ENCODE measurements around the gene UBXN11. TPM values are rescaled to one million over a fixed set of nuclear protein-coding genes. Genes with fewer than 3 reads are reported as not detected.

UBXN11 gene
- total and polyA plus RNA-seq, 3 donors from 2014 or later: 39.7 to 65.9 (median 51.7) TPM

DNA sequence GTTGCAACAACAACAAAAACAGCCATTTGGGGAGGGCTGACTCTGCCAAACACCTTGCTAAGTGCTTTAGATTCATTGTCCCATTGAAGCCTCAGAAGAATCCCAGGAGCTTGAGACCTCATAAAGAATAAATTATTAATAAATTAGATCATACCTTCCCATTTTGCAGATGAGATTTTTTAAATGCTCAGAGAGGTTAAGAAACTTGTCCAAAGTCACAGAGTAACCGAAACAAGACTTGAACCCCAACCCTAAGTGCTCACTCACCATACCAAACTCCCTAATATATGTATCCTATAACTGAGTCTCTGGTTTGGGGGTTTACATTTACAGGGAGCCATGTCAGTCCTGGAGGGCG is 43.9 kb upstream of the UBXN11 start:
- WGBS, 2 donors: 83 to 97% methylated on average over 2 of the region's 2 CpGs
- no peak for TF ChIP-seq POLR2A (IDR thresholded peaks at IDR 0.05)
- TF ChIP-seq, protein P1, sequence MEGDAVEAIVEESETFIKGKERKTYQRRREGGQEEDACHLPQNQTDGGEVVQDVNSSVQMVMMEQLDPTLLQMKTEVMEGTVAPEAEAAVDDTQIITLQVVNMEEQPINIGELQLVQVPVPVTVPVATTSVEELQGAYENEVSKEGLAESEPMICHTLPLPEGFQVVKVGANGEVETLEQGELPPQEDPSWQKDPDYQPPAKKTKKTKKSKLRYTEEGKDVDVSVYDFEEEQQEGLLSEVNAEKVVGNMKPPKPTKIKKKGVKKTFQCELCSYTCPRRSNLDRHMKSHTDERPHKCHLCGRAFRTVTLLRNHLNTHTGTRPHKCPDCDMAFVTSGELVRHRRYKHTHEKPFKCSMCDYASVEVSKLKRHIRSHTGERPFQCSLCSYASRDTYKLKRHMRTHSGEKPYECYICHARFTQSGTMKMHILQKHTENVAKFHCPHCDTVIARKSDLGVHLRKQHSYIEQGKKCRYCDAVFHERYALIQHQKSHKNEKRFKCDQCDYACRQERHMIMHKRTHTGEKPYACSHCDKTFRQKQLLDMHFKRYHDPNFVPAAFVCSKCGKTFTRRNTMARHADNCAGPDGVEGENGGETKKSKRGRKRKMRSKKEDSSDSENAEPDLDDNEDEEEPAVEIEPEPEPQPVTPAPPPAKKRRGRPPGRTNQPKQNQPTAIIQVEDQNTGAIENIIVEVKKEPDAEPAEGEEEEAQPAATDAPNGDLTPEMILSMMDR (IDR thresholded peaks at IDR 0.05): no peak
- Histone ChIP-seq H3K27ac (no peak overlapping the region), H3K4me1 (no peaks in the 10 kb centered on the region), H3K4me3 (no peak overlapping the region), H3K36me3 (ENCODE audit: low read depth, missing control alignments) (no peaks in the 10 kb centered on the region), H3K9me3 (no peaks in the 10 kb centered on the region), H3K27me3 (no peaks in the 10 kb centered on the region)
- intact Hi-C loops (cut with DNase I; ENCODE audit: low total_unique reads): no loop called here
- no peak for DNase-seq

DNA sequence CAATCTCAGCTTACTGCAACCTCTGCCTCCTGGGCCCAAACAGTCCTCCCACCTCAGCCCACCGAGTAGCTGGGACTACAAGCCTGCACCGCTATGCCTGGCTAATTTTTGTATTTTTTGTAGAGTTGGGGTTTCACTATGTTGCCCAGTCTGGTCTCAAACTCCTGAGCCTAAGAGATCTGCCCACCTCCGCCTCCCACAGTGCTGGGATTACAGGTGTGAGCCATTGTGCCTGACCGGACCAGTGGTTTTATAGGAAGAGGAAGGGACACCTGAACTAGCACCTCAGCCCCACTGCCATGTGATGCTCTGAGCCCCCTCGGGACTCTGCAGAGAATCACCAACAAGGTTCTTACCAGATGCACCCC is 43.4 kb upstream of the UBXN11 start:
- WGBS, 2 donors: 75 to 89% methylated on average over 5 of the region's 5 CpGs
- Histone ChIP-seq H3K36me3 (ENCODE audit: low read depth, missing control alignments) (no peaks in the 10 kb centered on the region), H3K4me1 (no peaks in the 10 kb centered on the region), H3K9me3 (no peaks in the 10 kb centered on the region), H3K27ac (no peak overlapping the region), H3K27me3 (no peaks in the 10 kb centered on the region), H3K4me3 (no peak overlapping the region)
- intact Hi-C loops (cut with DNase I; ENCODE audit: low total_unique reads): no loop called here
- DNase-seq: no peak
- TF ChIP-seq, protein P1 (IDR thresholded peaks at IDR 0.05): no peak
- no peak for TF ChIP-seq POLR2A (IDR thresholded peaks at IDR 0.05)

DNA sequence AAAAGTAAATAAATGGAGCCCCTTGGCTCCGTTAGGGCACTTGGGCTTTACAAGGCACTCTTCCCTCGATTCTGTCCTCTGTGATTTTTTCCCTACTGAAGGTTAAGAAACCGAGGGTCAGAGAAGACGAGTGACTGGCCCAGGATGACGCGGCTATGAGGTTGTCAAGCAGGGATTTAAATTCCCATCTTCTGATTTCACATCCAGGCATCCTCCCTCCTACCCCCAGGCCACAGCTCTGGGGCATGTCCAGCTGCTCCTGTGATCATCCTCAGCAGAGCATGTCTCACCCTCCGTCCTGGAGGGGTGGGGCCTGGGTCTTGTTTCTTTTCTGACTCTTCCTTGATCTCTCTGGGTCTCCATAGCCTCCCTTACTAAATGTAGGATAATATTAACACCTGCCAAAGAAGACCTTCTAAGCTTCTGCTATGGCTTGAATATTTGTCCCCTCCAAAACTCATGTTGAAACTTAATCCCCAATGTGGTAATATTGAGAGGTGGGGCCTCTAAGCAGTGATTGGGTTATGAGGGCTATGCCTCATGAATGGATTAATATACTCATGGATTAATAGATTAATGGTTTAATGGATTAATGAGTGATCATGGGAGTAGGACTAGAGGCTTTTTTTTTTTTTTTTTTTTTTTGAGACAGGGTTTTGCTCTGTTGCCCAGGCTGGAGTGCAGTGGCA is 42.9 kb upstream of the UBXN11 start:
- no peaks in the 10 kb centered on the region for H3K27me3 ChIP-seq
- intact Hi-C loops (cut with DNase I; ENCODE audit: low total_unique reads): no loop called here
- no peak for DNase-seq
- no peak overlapping the region for H3K27ac ChIP-seq
- no peaks in the 10 kb centered on the region for H3K9me3 ChIP-seq
- WGBS, 2 donors: 81 to 87% methylated on average over 7 of the region's 7 CpGs
- H3K36me3 ChIP-seq (ENCODE audit: low read depth, missing control alignments): no peaks in the 10 kb centered on the region
- no peaks in the 10 kb centered on the region for H3K4me1 ChIP-seq
- TF ChIP-seq, protein P1 (IDR thresholded peaks at IDR 0.05): no peak
- TF ChIP-seq POLR2A (IDR thresholded peaks at IDR 0.05): no peak
- no peak overlapping the region for H3K4me3 ChIP-seq

DNA sequence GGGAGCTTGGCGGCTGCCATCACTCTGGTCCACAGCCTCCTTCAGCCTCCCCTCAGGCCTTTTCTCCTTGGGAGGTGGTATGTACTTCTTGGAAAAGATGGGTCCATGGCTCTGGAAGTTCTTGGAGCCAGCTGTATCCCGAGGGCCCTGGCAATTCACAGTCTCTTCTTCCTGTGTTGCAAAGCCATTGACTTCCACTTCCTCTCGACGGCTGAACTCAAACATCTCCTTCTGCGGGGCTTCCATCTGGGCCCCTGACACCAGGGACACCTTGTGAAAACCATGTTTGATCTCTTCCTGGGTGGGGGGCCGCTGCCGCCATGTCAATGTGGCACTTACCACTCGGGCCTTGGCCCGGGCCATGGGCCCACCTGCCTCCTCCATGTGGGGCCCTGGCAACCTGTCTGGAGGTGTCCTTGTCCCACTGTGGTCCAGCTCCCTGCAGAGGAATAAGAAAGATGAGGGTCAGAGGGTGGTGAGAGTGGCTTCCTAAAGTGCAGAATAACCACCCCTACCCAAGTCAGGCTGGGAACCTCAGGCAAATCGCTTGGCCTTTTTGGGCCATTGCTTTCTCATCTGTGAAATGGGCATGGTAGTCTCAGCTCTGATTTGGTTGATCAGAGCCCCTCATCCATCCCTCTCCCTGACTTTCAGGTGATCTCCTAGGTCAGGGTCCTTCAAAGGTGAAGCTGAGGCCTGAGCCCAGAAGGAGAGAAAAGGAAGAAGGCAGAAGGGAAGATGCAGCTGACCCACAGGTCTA is 40.0 kb upstream of the UBXN11 start:
- no peak overlapping the region for H3K27ac ChIP-seq
- H3K36me3 ChIP-seq (ENCODE audit: low read depth, missing control alignments): no peaks in the 10 kb centered on the region
- no peak for TF ChIP-seq POLR2A (IDR thresholded peaks at IDR 0.05)
- H3K4me3 ChIP-seq: no peak overlapping the region
- H3K4me1 ChIP-seq: no peaks in the 10 kb centered on the region
- intact Hi-C loops (cut with DNase I; ENCODE audit: low total_unique reads): no loop called here
- H3K27me3 ChIP-seq: no peaks in the 10 kb centered on the region
- no peak for DNase-seq
- 79% methylated on average over 9 to 10 of the region's 10 CpGs for WGBS, 2 donors
- H3K9me3 ChIP-seq: no peaks in the 10 kb centered on the region

DNA sequence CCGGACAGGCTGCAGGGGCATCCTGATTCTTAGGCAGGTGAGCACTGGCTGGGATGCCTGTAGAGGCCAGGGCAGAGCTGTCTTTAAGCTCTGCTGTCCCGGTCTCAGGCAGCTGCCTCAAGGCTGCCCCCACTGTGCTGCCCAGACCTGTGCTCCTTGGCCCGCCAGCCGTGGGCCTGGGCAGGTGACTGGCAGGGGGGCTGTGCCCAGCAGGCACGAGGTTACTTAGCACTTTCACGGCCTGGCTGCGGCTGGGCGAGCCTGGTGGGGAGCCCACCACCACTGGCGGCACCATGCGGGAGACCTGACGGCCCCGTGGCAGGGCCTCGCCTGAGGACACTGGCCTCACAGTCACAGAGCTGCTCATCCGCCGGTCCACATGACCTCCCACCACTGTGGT is 39.3 kb upstream of the UBXN11 start:
- no peak for DNase-seq
- intact Hi-C loops (cut with DNase I; ENCODE audit: low total_unique reads): no loop called here
- Histone ChIP-seq H3K9me3 (no peaks in the 10 kb centered on the region), H3K27ac (no peak overlapping the region), H3K27me3 (no peaks in the 10 kb centered on the region), H3K4me1 (no peaks in the 10 kb centered on the region), H3K36me3 (ENCODE audit: low read depth, missing control alignments) (no peaks in the 10 kb centered on the region), H3K4me3 (no peak overlapping the region)
- WGBS, 2 donors: 90% methylated on average over 7 of the region's 15 CpGs; no CpG with 5 or more reads in 1 of the 2 donors
- TF ChIP-seq POLR2A (IDR thresholded peaks at IDR 0.05): no peak
- TF ChIP-seq, protein P1 (IDR thresholded peaks at IDR 0.05): no peak
